Neural cell (in vitro differentiated cells): ENCODE data around the gene GRK7. TPM values are rescaled to one million over a fixed set of nuclear protein-coding genes. Genes with fewer than 3 reads are reported as not detected.

Experiments
- H2AFZ ChIP-seq: fragments of 200-600, 300-800 bp; sonication (generic), shearing (Covaris generic); 2 replicates; pipeline ENCODE4 v1.6.0; 2014; ENCODE audit warnings: low read depth, mild to moderate bottlenecking, antibody characterized with exemption, low read length, moderate library complexity
- H3F3A ChIP-seq: fragments of 200-600 bp; shearing (Covaris generic); 2 replicates; pipeline ENCODE4 v1.6.1; 2016; ENCODE audit warnings: mild to moderate bottlenecking, moderate library complexity, mixed read lengths, antibody characterized with exemption, low read length; ENCODE audit not compliant: insufficient read depth, poor library complexity, severe bottlenecking
- H3K27ac ChIP-seq: fragments of 200-600, 300-800 bp; sonication (generic), shearing (Covaris generic); 2 replicates; pipeline ENCODE4 v1.5.1; 2014; ENCODE audit warnings: mild to moderate bottlenecking, low read length, moderate library complexity
- H3K27me3 ChIP-seq: fragments of 300-800, 200-600 bp; sonication (generic), shearing (Covaris generic); 2 replicates; pipeline ENCODE4 v1.6.0; 2014; ENCODE audit warnings: mild to moderate bottlenecking, low read depth, low read length, moderate library complexity; ENCODE audit not compliant: insufficient read depth
- H3K36me3 ChIP-seq: fragments of 300-800, 200-600 bp; sonication (generic), shearing (Covaris generic); 2 replicates; pipeline ENCODE4 v1.5.1; 2014; ENCODE audit warnings: mild to moderate bottlenecking, antibody characterized with exemption, low read length, moderate library complexity; ENCODE audit not compliant: insufficient read depth
- H3K4me2 ChIP-seq: fragments of 300-800, 200-600 bp; sonication (generic), shearing (Covaris generic); 2 replicates; pipeline ENCODE4 v1.6.0; 2014; ENCODE audit warnings: mild to moderate bottlenecking, low read length
- H3K4me3 ChIP-seq: fragments of 300-800, 200-600 bp; sonication (generic), shearing (Covaris generic); 2 replicates; pipeline ENCODE4 v1.5.1; 2014; ENCODE audit warnings: mild to moderate bottlenecking, low read length, moderate library complexity
- H3K79me2 ChIP-seq: fragments of 200-600 bp; shearing (Covaris generic); replicated peaks from 2 replicates; pipeline ENCODE4 v1.6.0; 2014; ENCODE audit warnings: mild to moderate bottlenecking, low read length, moderate library complexity; ENCODE audit not compliant: insufficient read depth
- H3K9ac ChIP-seq: fragments of 300-800, 200-600 bp; sonication (generic), shearing (Covaris generic); 2 replicates; pipeline ENCODE4 v1.6.1; 2016; ENCODE audit warnings: mild to moderate bottlenecking, low read length, mixed read lengths
- H3K9me2 ChIP-seq: fragments of 200-600 bp; shearing (Covaris generic); 2 replicates; pipeline ENCODE4 v1.6.1; 2016; ENCODE audit warnings: mild to moderate bottlenecking, low read length, mixed read lengths; ENCODE audit not compliant: insufficient read depth
- H3K9me3 ChIP-seq: fragments of 200-600, 300-800 bp; sonication (generic), shearing (Covaris generic); 2 replicates; pipeline ENCODE4 v1.6.1; 2016; ENCODE audit warnings: mild to moderate bottlenecking, mixed run types, low read length, moderate library complexity, mixed read lengths
- H4K20me1 ChIP-seq: fragments of 200-600 bp; shearing (Covaris generic); 2 replicates; pipeline ENCODE4 v1.6.1; 2016; ENCODE audit warnings: mild to moderate bottlenecking, mixed run types; ENCODE audit not compliant: insufficient read depth
- CTCF ChIP-seq: fragments of 450-650 bp; IDR thresholded peaks from 2 replicates; pipeline ENCODE4 v1.5.1; 2014; ENCODE audit warnings: antibody characterized with exemption, mild to moderate bottlenecking, moderate library complexity; ENCODE audit not compliant: poor library complexity, severe bottlenecking
- EP300 ChIP-seq: fragments of 450-650 bp; conservative IDR thresholded peaks from 2 replicates; pipeline ENCODE4 v1.6.1; 2014; ENCODE audit warnings: antibody characterized with exemption, mild to moderate bottlenecking, moderate library complexity; ENCODE audit not compliant: poor library complexity, severe bottlenecking
- EZH2 ChIP-seq: fragments of 200-600, 300-800 bp; shearing (Covaris generic), sonication (generic); IDR thresholded peaks from 2 replicates; pipeline ENCODE4 v1.6.1; 2014; ENCODE audit warnings: antibody characterized with exemption, low read length, borderline replicate concordance, mild to moderate bottlenecking; ENCODE audit not compliant: insufficient read depth, poor library complexity, severe bottlenecking
- MXI1 ChIP-seq: fragments of 450-650 bp; conservative IDR thresholded peaks from 2 replicates; pipeline ENCODE4 v1.6.1; 2014; ENCODE audit warnings: antibody characterized with exemption, mild to moderate bottlenecking; ENCODE audit not compliant: poor library complexity, severe bottlenecking
- POLR2AphosphoS5 ChIP-seq: IDR thresholded peaks from 2 replicates; pipeline ENCODE4 v1.6.1; 2012
- RAD21 ChIP-seq: fragments of 450-650 bp; conservative IDR thresholded peaks from 2 replicates; pipeline ENCODE4 v1.6.1; 2014; ENCODE audit warnings: antibody characterized with exemption, mild to moderate bottlenecking, moderate library complexity
- REST ChIP-seq: IDR thresholded peaks from 2 replicates; pipeline ENCODE4 v1.6.1; 2012; ENCODE audit warnings: borderline replicate concordance
- SMC3 ChIP-seq: fragments of 450-650 bp; conservative IDR thresholded peaks from 2 replicates; pipeline ENCODE4 v1.6.1; 2014; ENCODE audit warnings: antibody characterized with exemption, mild to moderate bottlenecking, moderate library complexity; ENCODE audit not compliant: poor library complexity
- TAF1 ChIP-seq: IDR thresholded peaks from 2 replicates; pipeline ENCODE4 v1.6.1; 2012; ENCODE audit warnings: low read depth
- polyA plus RNA-seq: library from polyadenylated mRNA; depleted of rRNA; stranded (reverse); fragments of >200 nt; gene quantifications from 2 replicates; pipeline ENCODE4 v1.2.3, GENCODE V29; 2014

The GRK7 gene
- polyA plus RNA-seq, 1 donor from 2014 or later = not detected

GRCh38 chr3:141767066-141767465 is 3.9 kb downstream of the GRK7 start:
- Histone ChIP-seq H3K9ac (no peak overlapping the region), H3K4me2 (no peak overlapping the region), H4K20me1 (no peaks in the 10 kb centered on the region), H3K27ac (no peak overlapping the region), H3K9me2 (no peaks in the 10 kb centered on the region), H3F3A (no peaks in the 10 kb centered on the region), H3K4me3 (no peak overlapping the region), H3K27me3 (no peaks in the 10 kb centered on the region), H3K79me2 (no peaks in the 10 kb centered on the region), H3K36me3 (no peaks in the 10 kb centered on the region), H2AFZ (no peak overlapping the region), H3K9me3 (no peaks in the 10 kb centered on the region)
- TF ChIP-seq CTCF (no peak), EP300 (no peak), RAD21 (no peak), TAF1 (no peak), SMC3 (no peak), REST (no peak), MXI1 (no peak), POLR2AphosphoS5 (no peak), EZH2 (no peak)

GRCh38 chr3:141769221-141769894 is 6.2 kb downstream of the GRK7 start:
- Histone ChIP-seq H3K9me3 (no peaks in the 10 kb centered on the region), H3K9me2 (no peaks in the 10 kb centered on the region), H3K4me2 (no peak overlapping the region), H3K79me2 (no peaks in the 10 kb centered on the region), H2AFZ (no peak overlapping the region), H3K36me3 (no peaks in the 10 kb centered on the region), H4K20me1 (no peaks in the 10 kb centered on the region), H3K27me3 (no peaks in the 10 kb centered on the region), H3F3A (no peaks in the 10 kb centered on the region), H3K9ac (no peak overlapping the region), H3K27ac (no peak overlapping the region), H3K4me3 (no peak overlapping the region)
- TF ChIP-seq CTCF (no peak), POLR2AphosphoS5 (no peak), RAD21 (no peak), EZH2 (no peak), SMC3 (no peak), REST (no peak), TAF1 (no peak), MXI1 (no peak)
